ENCODE results near the gene ARHGEF38. TPM values are rescaled to one million over a fixed set of nuclear protein-coding genes. Genes with fewer than 3 reads are reported as not detected.

ARHGEF38 gene
- total RNA-seq, 2 donors from 2014 or later: not detected

GRCh38 chr4:105645440-105645839 is 93.0 kb downstream of the ARHGEF38 start:
- H3K4me1 ChIP-seq (ENCODE audit: control insufficient read depth in 1 of 2, low read depth in 2 of 2): no peaks in the 10 kb centered on the region
- TF ChIP-seq CTCF (IDR thresholded peaks at IDR 0.05): no peak
- no peaks in the 10 kb centered on the region for H3K9me3 ChIP-seq
- ATAC-seq (ENCODE audit: insufficient number of reproducible peaks, low FRiP score, low read depth): no peak
- H3K4me3 ChIP-seq: no peak overlapping the region
- H3K36me3 ChIP-seq: no peaks in the 10 kb centered on the region
- H3K27me3 ChIP-seq (replicated peaks; ENCODE audit: insufficient read depth): no peaks in the 10 kb centered on the region
- no peak overlapping the region for H3K27ac ChIP-seq
- no peak for DNase-seq (ENCODE audit: low spot score)

DNA sequence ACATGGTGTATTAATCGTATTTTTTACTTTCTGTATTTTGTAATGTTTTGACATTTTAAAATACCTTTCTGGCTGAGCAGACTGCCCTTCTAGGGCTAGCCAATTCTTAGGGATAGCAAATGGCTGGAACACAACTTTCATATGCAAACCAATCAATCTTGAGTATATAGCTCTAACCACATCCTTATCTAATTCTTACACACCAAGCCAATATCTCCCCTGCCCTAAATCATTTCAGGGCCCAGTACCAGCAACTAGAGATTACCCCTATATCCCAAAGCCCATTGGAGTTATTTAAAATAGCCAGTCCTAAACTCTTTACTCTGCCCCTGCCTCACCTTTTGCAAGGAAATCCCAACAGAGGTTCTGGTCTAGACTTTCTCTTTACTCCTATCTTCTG is 97.8 kb downstream of the ARHGEF38 start:
- DNase-seq (ENCODE audit: low spot score) (no peak), ATAC-seq (ENCODE audit: insufficient number of reproducible peaks, low FRiP score, low read depth) (no peak)
- no peak for TF ChIP-seq CTCF (IDR thresholded peaks at IDR 0.05)
- no peak overlapping the region for H3K4me3 ChIP-seq
- no peak overlapping the region for H3K27ac ChIP-seq
- H3K36me3 ChIP-seq: no peaks in the 10 kb centered on the region
- H3K9me3 ChIP-seq: no peaks in the 10 kb centered on the region
- no peaks in the 10 kb centered on the region for H3K4me1 ChIP-seq (ENCODE audit: control insufficient read depth in 1 of 2, low read depth in 2 of 2)
- H3K27me3 ChIP-seq (replicated peaks; ENCODE audit: insufficient read depth): no peaks in the 10 kb centered on the region

GRCh38 chr4:105651884-105652283 is 99.5 kb downstream of the ARHGEF38 start:
- Histone ChIP-seq H3K9me3 (no peaks in the 10 kb centered on the region), H3K4me1 (ENCODE audit: control insufficient read depth in 1 of 2, low read depth in 2 of 2) (no peaks in the 10 kb centered on the region), H3K4me3 (no peak overlapping the region), H3K27me3 (replicated peaks; ENCODE audit: insufficient read depth) (no peaks in the 10 kb centered on the region), H3K36me3 (no peaks in the 10 kb centered on the region), H3K27ac (no peak overlapping the region)
- no peak for TF ChIP-seq CTCF (IDR thresholded peaks at IDR 0.05)
- no peak for ATAC-seq (ENCODE audit: insufficient number of reproducible peaks, low FRiP score, low read depth)
- DNase-seq (ENCODE audit: low spot score): no peak

- no peak for TF ChIP-seq CTCF (IDR thresholded peaks at IDR 0.05)
- Histone ChIP-seq H3K27ac (no peak overlapping the region), H3K4me1 (ENCODE audit: control insufficient read depth in 1 of 2, low read depth in 2 of 2) (no peaks in the 10 kb centered on the region), H3K4me3 (no peak overlapping the region), H3K36me3 (no peaks in the 10 kb centered on the region), H3K9me3 (no peaks in the 10 kb centered on the region), H3K27me3 (replicated peaks; ENCODE audit: insufficient read depth) (no peaks in the 10 kb centered on the region)
- ATAC-seq (ENCODE audit: insufficient number of reproducible peaks, low FRiP score, low read depth) (no peak), DNase-seq (ENCODE audit: low spot score) (no peak)
These were observed 100.0 kb downstream of the ARHGEF38 start for GRCh38 chr4:105652286-105652888.

DNA sequence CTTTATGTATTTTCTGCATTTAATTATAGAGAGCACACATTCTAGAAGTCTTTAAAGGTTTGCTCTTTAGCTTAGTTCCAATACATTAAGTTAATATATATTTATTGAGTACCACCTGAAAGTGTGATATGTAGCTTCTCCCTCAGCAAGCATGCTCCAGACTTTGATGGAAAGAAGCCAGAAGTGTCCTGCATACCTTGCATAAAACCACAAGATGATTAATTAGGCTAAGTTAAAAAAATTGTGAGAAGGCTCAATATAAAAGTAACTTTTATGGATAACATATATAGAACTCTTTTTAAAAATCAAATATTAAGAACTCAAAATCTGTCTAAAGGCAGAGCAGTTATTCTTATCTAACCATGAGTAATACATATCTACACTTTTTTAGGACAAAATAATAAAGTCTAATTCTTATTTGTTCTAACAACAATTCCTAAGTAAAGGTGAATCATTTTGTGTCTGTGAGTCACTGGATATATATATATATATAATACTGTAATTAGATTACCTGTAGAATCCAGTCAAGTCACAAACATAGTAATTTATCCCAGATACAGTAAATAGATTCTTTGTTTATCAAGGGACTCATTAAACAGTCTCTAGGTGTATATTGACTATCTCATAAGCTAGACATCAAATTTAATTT is 104.8 kb downstream of the ARHGEF38 start:
- no peaks in the 10 kb centered on the region for H3K27me3 ChIP-seq (replicated peaks; ENCODE audit: insufficient read depth)
- DNase-seq (ENCODE audit: low spot score) (no peak), ATAC-seq (ENCODE audit: insufficient number of reproducible peaks, low FRiP score, low read depth) (no peak)
- no peaks in the 10 kb centered on the region for H3K36me3 ChIP-seq
- no peaks in the 10 kb centered on the region for H3K9me3 ChIP-seq
- H3K4me3 ChIP-seq: no peak overlapping the region
- H3K4me1 ChIP-seq (ENCODE audit: control insufficient read depth in 1 of 2, low read depth in 2 of 2): no peaks in the 10 kb centered on the region
- TF ChIP-seq CTCF (IDR thresholded peaks at IDR 0.05): no peak
- H3K27ac ChIP-seq: no peak overlapping the region
